ENCODE measurements around the gene TMUB1.

Gene TMUB1

DNA sequence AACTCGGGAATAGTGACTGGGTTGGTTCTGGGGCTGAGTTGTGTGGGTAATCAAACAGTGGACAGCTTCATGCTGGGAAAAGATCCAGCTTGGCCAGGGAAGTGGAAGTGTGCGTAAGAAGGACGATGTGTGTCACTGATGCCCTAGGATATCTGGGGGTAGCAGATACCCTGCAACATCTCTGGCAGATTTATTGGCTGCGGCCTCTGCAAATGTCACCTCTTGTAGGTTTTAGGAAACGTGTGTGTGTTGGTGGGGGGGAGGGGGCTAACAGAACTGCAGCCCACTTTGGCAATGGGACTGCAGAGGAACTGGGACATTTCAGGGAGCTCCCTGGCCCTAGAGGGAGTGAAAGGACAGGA lies 2.0 kb upstream of the TMUB1 start:
- no peak for DNase-seq

DNA sequence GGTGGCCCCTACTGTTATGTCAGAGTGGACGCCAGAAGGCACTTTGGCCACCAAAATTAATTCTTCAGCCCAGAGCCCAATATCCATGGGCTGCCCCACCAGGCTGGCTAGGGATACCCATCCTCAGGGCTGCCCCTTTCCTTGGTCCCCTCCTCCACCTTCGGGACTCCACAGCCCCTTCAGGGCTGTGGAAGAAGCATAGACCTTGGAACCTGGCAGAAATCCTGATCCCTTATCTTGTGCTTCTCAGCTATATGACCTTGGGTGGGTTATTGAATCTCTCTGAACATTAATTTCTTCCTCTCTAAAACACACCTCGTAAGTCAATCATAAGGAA lies 499 bp upstream of the TMUB1 start:
- DNase-seq = no peak

DNA sequence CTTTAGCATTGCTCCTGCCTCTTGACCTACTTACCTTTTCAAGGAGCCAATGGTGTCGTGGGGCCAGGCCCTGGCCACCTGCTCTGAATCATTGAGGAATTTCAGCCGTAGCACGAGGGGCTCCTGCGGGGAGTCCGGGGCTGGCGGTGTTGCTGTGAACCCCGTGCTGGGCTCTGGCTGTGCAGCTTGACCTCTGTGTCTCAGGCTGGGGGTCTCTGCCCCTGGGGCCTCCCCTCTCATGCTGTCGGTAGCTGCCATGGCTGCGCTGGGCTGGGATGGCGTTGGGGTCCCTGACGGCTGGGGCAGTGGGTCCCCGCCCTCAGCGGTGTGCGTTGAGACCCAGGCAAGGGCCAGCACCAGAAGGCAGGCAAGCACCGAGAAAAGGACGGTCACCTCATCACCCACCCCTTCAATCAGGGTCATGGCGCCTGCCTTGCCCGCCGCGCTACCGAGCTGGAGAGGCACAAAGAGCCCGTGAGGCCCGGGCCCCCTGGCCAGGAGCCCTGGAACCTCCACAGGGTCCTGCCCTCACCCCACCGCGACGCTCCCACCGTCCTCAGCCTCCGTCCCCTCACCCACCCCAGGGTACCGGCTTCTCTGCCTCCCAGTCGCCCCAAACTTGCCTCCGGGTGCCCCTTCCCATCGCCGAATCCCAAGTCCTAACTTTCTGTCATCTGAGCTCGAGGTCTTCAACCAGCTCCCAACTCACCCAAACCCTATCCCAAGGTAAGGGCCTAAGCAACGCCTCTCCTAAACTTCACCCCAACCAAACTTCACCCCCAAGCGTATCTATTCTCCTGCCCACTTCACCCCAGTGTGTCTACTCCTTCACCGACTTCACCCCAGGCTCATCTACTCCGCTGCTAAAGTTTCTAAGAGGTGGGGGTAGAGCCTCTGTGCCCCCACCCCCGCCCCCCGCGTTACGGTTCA lies 887 bp downstream of the TMUB1 start:
- no peak for DNase-seq

DNA sequence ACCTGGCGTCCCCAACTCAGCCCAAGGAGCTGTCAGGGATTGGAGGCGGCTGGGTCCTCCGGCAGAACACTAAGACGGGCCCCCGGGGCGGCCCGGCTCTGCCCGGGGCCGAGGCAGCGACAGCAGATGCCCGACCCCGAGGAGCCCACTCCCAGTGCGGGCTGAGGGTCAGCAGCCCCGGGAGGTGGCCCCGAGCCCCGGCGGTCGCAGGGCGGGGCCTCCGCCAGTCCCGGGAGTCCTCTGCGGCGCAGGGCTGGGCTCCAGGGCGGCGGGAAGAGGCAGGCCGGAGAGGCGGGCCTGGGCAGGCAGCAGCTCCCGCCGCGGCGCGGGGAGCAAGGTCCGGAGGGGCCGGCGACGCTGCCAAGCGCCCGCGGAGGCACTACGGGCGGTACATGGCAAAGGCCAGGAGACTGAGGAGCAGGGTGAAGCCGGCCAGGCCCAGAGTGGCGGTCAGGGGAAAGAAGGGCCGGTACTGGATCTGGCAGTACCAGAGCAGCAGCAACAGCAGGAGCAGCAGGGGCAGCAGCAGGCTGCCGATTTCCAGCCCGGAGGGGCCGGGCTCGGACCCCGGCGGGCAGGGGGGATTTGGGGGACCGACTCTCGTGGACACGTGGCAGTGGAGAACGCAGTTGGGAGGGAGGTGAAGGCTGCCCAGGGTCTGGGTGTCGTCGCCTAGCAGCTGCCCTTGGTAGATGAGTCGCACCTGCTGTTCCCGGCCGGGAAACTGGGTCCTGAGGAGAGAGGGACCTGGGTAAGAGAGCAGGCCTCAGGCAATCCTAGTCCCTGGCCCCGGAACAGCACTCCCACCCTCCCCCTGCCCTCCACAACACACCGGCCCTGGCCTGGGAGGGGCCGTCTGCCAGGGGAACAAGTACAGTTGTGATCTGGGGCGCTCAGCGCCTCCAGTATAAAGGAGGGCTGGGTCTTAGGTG lies 1.9 kb downstream of the TMUB1 start:
- DNase-seq = no peak

DNA sequence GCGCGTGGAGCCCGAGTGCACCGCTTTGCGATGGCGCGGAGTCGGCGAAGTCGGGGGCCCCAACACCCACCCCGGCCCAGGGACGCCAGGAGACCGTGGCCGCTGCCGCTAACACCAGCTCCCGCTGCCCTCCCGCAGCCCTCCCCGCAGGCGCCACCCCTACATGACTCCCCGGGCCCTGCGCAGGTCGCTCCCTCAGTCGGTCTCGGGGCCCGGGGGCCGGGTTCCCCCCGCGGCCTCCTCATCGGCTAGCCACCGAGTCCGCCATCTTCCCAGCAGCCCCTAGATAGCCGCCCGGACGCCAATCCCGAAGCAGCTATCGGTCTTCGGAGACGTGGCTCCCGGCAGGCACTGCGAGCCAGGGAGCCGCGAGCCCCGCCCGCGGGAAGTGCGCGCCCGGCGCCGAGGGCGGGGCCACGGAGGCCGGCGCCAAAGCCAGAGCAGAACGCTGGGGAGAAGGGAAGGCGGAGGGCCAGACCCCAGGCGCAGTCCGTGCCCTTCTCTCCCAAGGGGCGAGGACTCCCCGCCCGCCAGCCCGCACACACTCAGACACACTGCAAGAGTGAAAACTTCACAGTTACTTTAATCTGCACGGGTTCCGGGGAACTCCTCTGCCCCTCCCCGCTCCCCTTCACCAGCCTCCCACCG lies 2.6 kb downstream of the TMUB1 start, which contains the start of gene FASTK:
Gene FASTK (minus strand): TSS at position 288 of the 648 bp plus-strand sequence. CDS start 43 bp downstream, at position 245.
- peak; percentile 94 to 97 (median 96) for DNase-seq

DNA sequence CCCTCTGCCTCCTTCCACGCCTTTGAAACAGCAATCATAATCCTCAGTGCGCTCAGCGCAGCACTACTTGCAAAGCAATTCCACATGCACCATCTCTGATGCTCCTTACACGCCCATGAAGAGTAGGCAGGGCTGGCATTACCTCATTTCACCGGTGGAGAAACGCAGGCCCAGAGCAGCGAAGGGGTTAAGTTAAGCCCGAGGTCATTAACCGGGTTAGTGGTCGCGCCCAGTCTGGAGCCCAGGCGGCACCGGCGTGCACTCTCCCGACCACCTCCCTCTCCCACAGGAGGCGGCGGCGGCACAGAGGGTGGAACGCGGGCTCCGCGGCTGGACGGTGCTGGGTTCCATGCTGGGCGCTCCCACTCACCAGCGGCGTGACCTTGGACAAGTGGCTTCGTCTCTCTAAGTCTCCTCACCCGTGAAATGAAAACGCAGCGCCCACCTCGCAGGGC lies 3.2 kb downstream of the TMUB1 start:
- DNase-seq = peak; percentile 21 to 45 (median 34)

DNA sequence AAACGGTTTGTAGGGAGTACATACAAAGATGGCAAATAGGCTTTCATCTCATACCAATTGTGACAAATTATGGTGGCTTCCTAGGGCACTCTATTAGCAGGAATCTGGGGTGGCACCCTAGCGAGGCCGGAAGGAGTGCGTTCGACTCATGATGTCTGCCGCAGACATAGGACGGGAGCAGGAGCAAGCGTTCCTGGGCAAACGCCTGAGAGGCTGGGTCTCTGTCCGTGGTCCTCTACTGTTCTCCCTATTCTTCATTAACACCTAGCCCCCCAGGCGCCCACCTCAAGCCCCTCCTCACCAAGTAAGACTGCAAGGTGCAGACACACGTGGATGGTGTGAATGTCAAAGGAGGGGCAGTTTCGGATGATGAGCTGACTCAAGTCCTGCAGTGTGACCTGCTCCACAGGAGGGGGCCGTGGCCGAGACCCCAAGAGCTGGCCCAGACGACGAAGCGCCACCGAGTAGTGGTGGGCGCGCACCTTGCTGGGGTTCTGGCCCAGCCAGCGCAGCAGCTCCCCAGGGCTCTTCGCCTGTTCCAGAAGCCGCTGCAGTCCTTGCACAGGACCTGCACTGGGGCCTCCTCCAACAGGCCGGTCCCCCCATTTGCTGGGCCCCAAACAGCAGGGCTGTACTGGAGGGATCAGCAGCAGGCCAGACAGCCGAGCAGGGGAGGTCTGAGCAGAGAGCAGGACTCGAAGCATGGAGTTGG lies 3.9 kb downstream of the TMUB1 start:
- no peak for DNase-seq

DNA sequence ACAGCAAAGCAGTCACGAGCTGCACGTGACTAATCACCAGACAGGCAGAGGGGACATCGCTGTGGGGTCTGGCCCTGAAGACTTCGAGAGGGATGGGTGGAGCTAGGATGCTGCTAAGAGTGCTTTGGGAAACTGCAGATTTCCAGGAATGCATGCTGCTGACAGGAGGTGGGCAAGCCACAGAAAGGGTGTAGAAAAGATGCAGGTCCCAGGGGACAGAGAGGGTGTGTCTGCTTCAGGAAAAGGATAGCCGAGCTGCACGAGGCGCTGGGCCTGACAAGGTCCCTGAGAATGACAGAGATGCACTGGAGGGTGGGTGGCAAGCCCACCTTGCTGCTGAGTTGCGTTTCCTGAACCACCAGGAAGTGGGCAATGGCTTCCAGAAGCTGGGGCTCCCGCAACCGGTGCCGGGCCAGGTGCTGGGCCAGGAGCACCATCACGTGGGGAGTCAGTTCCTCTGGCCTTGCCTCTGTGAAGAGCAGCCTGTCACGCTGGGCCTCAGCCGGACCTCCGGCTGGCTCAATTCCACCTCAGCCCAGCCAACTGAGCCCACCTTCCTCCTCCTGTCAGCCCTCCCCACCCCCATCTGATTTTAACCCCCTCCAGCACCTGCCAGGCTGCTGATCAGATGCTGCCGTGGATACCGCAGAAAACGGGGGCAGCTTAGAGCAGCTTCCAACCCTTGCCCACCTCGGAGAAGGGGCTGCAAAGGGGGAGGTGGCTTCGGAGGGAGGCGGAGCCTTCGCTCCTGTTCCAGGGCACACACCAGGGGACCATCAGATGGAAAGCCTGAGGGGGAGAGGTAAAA lies 4.9 kb downstream of the TMUB1 start:
- DNase-seq = no peak

DNA sequence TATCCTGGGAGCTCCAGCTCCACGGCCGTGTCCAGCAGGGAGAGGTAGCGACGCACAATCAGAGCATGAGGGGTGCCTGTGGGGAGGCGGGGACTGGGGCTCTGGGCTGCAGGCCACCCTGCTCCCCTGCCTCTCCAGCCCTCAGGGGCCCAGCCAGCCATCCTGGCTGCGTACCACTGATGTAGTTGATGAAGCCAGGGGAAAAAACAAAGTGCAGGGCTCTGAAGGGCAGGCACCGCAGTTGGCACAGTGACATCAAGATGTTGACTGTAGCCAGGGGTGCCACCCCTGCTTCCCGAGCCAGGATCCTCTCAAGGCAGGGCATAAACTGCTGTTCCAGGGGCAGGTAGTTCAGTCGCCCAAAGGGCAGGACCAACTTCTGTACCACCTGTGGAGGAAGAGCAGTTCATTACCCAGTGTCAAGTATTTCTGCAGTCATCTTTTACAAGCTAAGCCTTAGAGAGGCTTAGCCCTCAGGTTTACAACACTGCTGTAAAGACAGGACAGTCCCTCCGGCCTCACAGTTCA lies 5.5 kb downstream of the TMUB1 start:
- no peak for DNase-seq

DNA sequence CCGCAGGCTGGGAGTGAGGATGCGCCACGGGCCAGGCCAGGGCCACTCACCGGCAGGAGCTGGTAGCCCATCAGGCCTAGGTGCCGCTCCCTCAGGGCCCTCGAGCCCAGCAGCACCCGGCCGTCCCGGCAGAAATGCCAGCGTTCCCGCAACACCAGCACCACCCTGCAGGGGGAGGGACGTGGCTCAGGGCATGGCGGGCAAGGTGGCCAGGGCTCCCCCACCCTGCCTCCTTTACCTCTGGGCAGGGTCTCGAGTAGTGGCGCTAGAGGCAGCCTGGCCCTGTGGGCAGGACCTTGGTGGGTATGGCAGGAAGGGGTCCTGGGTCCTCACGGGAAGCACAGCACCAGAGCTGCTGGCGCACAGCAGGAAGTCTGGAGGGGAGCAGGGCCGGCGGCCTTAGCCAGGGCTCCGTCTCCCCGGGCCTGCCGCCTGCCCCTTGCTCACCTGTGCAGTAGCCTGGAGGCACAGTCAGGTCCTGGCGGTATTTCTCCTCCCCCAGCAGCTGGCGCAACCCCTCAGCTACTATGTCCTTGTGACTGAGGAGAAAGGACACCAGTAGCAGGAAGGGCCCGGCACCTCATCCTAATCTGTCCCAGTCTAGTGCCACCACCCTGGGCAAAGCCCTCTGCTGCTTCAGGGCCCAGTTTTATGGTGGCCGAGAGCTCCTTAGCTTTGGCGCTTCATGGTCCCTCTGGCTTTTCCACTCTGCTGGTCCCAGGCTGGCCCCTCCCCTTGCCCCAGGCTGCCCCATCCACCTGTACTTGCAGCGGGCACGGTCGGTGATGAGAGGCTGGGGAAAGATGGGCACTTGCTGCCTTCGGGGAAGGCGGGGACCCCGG lies 6.2 kb downstream of the TMUB1 start:
- peak in 3 of 4 experiments; percentile 25 to 56 (median 39) for DNase-seq

DNA sequence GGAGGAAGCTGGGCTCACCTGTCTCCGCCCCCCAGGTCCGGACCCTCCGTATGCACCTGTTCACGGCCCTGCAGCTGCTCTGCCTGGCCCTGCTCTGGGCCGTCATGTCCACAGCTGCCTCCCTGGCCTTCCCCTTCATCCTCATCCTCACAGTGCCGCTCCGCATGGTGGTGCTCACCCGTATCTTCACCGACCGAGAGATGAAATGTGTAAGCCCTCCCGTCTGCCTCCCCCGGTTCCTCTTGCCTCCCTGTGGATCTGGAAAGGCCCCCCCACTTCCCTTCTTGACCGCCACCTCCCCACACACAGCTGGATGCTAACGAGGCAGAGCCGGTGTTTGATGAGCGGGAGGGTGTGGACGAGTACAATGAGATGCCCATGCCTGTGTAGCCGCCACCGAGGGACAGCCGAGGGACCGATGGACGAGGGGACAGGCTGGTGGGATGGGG lies 7.3 kb downstream of the TMUB1 start:
- no peak for DNase-seq

DNA sequence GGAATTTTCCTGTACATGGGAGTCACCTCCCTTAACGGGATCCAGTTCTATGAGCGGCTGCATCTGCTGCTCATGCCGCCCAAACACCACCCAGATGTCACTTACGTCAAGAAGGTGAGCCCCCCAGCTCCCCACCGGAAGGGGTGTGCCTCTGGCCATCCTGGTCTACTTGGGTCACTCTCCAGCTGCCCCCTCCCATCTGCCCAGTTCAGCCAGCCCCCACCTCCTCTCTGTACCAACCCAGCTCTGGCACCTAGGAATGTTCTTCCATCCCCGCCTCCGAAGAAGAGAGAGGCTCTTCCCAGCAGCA lies 7.7 kb downstream of the TMUB1 start:
- DNase-seq = no peak

DNA sequence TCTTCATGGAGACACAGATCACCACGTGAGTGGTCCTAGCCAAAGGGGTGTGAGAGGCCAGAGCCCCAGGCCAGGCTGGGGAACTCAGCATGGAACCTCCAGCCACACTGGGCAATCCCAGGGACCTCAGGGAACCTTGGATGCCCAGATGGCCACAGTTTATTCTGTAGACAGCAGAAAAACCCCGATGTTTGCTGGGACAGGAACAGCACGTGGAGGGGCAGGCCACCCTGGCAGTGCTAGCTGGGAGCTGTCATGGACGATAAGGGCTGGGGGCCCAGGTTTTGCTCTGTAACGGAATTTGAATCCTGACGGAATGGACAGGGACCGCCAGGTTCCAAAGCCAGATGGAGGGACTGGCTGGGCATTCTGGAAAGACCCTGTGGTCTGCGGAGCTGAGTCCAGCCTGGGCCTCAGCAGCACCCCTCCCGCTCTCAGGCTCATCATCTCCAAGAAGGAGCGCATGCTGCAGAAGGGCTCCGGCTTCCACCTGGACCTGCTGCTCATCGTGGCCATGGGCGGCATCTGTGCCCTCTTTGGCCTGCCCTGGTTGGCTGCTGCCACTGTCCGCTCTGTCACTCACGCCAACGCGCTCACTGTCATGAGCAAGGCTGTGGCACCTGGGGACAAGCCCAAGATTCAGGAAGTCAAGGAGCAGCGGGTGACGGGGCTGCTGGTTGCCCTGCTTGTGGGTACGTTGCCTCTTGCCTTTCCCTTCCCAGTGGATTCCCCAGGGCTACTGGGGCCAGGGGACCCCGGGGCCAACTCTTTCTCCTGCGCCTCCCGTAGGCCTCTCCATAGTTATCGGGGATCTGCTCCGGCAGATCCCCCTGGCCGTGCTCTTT lies 8.3 kb downstream of the TMUB1 start:
- DNase-seq = no peak

DNA sequence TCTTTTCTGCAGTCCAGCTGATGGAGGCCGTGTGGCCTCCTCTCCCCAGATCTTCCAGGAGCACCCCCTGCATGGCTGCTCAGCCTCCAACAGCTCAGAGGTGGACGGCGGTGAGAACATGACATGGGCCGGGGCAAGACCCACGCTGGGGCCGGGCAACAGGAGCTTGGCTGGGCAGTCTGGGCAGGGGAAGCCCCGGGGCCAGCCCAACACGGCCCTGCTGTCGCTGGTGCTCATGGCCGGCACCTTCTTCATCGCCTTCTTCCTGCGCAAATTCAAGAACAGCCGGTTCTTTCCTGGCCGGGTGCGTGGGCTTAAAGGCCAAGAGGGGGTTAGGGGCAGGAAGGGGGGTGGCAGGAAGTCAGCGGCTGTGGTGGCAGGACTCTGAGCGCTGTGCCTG lies 9.3 kb downstream of the TMUB1 start:
- no peak for DNase-seq

DNA sequence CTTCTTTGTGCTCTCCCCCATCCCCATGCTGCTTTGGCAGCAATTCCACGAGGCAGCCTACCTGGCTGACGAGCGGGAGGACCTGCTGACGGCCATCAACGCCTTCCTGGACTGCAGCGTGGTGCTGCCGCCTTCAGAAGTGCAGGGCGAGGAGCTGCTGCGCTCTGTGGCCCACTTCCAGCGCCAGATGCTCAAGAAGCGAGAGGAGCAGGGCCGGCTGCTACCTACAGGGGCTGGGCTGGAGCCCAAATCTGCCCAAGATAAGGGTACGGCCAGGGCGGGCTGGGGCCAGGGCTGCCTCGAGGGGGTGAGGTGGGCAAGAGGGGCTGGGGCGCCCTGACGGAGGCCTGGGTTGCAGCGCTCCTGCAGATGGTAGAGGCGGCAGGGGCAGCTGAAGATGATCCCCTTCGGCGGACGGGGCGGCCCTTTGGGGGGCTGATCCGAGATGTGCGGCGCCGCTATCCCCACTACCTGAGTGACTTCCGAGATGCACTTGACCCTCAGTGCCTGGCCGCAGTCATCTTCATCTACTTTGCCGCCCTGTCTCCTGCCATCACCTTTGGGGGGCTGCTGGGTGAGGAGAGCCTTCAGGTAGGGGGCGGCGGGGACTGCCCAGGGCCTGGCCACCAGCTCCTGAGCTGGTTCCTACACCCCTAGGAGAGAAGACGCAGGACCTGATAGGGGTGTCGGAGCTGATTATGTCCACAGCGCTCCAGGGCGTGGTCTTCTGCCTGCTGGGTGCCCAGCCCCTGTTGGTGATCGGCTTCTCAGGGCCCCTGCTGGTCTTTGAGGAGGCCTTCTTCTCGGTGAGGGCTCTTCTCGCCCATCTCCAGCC lies 12.0 kb downstream of the TMUB1 start:
- DNase-seq = no peak

DNA sequence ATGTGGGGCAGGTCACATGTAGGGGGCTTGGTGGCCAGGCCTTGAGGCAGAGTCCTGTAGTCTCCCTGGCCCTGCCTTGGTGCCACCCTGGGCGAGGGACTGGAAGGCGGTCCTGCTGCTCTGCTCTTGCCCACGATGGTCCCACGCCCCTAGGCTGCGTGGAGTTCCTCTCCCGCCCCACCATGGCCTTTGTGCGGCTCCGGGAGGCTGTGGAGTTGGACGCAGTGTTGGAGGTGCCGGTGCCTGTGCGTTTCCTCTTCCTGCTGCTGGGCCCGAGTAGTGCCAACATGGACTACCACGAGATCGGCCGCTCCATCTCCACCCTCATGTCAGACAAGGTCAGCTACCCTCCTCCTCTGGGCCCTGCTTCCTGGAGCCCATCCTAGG lies 12.7 kb downstream of the TMUB1 start:
- DNase-seq = no peak

DNA sequence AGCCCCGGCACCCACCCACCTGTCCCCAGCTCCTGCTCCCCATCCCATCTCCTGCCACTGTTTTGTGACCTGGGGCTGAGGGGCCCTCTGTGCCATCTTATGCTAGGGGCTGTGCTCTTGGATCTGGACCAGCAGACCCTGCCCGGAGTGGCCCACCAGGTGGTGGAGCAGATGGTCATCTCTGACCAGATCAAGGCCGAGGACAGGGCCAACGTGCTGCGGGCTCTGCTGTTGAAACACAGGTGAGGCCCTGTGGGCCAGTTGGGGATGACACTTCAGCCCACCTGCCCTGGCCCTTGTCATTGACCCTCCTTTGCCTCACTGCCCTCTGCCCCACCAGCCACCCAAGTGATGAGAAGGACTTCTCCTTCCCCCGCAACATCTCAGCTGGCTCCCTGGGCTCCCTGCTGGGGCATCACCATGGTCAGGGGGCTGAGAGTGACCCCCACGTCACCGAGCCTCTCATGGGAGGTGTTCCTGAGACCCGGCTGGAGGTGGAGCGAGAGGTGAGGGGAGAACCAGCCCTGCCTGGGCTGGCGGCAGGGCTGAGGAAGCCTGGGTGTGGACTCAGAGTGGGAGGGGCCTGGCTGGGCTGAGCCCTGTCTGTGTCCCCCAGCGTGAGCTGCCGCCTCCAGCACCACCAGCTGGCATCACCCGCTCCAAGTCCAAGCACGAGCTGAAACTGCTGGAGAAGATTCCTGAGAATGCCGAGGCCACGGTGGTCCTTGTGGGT lies 13.3 kb downstream of the TMUB1 start:
- no peak for DNase-seq
